Osteoblast (primary cell): ENCODE results near the gene PCDHGB4. TPM values are rescaled to one million over a fixed set of nuclear protein-coding genes. Genes with fewer than 3 reads are reported as not detected.

Source experiments
- DNase-seq: peaks from one replicate; pipeline ENCODE4 v3.0.0; 2011; ENCODE audit warnings: low spot score, mixed read lengths; ENCODE audit not compliant: insufficient read length; ENCODE audit errors: missing footprints
- H2AFZ ChIP-seq: 2 replicates; pipeline ENCODE4 v1.6.0; 2011; ENCODE audit warnings: mild to moderate bottlenecking, low read length
- H3K27ac ChIP-seq: 2 replicates; pipeline ENCODE4 v1.5.1; 2011; ENCODE audit warnings: mild to moderate bottlenecking, low read depth, low read length, moderate library complexity
- H3K27me3 ChIP-seq: 2 replicates; pipeline ENCODE4 v1.6.0; 2012; ENCODE audit warnings: mild to moderate bottlenecking, control low read depth, inconsistent platforms, low read length, moderate library complexity; ENCODE audit not compliant: insufficient read depth
- H3K36me3 ChIP-seq: 2 replicates; pipeline ENCODE4 v1.5.1; 2011; ENCODE audit warnings: mild to moderate bottlenecking, low read length, control low read depth, moderate library complexity; ENCODE audit not compliant: insufficient read depth
- H3K4me1 ChIP-seq: 2 replicates; pipeline ENCODE4 v1.5.1; 2011; ENCODE audit warnings: mild to moderate bottlenecking, low read length, control low read depth, moderate library complexity; ENCODE audit not compliant: insufficient read depth
- H3K4me2 ChIP-seq: 2 replicates; pipeline ENCODE4 v1.6.0; 2011; ENCODE audit warnings: mild to moderate bottlenecking, low read length; ENCODE audit not compliant: insufficient read depth
- H3K4me3 ChIP-seq: fragments of 200-600 bp; sonication (generic); 3 replicates; pipeline ENCODE4 v1.5.1; 2012; ENCODE audit warnings: mild to moderate bottlenecking, low read length, inconsistent platforms; ENCODE audit not compliant: insufficient read depth
- H3K79me2 ChIP-seq: 2 replicates; pipeline ENCODE4 v1.6.0; 2012; ENCODE audit warnings: mild to moderate bottlenecking, low read length, control low read depth, inconsistent platforms; ENCODE audit not compliant: insufficient read depth
- H3K9me3 ChIP-seq: 2 replicates; pipeline ENCODE4 v1.5.1; 2011; ENCODE audit warnings: low read depth, low read length, control low read depth
- H4K20me1 ChIP-seq: 2 replicates; pipeline ENCODE4 v1.6.0; 2012; ENCODE audit warnings: mild to moderate bottlenecking, low read length, control low read depth; ENCODE audit not compliant: insufficient read depth
- total RNA-seq: library from RNA; depleted of rRNA; stranded (reverse); fragments of >200 nt; gene quantifications from 2 replicates; pipeline ENCODE4 v1.2.3, GENCODE V29; 2012
- TF ChIP-seq, protein P1 (sequence below): IDR thresholded peaks from 2 replicates; pipeline ENCODE4 v1.5.1; 2011; ENCODE audit warnings: mild to moderate bottlenecking, low read depth, low read length, moderate library complexity; ENCODE audit errors: extremely low read depth

Gene PCDHGB4
- total RNA-seq, 1 donor, result 15.9 TPM

- Histone ChIP-seq H3K4me3 (peak within 1 kb of the TSS; percentile 68), H3K36me3 (no peaks in the 10 kb centered on the region), H3K4me1 (no peaks in the 10 kb centered on the region), H2AFZ (peak within 1 kb of the TSS; percentile 76), H3K27ac (no peak within 1 kb of the TSS), H3K9me3 (peaks cover 2% of the 10 kb centered on the region), H3K79me2 (no peaks in the 10 kb centered on the region), H3K27me3 (peaks cover 20% of the 10 kb centered on the region), H3K4me2 (peak within 1 kb of the TSS; percentile 83), H4K20me1 (no peaks in the 10 kb centered on the region)
- TF ChIP-seq, protein P1, sequence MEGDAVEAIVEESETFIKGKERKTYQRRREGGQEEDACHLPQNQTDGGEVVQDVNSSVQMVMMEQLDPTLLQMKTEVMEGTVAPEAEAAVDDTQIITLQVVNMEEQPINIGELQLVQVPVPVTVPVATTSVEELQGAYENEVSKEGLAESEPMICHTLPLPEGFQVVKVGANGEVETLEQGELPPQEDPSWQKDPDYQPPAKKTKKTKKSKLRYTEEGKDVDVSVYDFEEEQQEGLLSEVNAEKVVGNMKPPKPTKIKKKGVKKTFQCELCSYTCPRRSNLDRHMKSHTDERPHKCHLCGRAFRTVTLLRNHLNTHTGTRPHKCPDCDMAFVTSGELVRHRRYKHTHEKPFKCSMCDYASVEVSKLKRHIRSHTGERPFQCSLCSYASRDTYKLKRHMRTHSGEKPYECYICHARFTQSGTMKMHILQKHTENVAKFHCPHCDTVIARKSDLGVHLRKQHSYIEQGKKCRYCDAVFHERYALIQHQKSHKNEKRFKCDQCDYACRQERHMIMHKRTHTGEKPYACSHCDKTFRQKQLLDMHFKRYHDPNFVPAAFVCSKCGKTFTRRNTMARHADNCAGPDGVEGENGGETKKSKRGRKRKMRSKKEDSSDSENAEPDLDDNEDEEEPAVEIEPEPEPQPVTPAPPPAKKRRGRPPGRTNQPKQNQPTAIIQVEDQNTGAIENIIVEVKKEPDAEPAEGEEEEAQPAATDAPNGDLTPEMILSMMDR, result peak; percentile 64
- peak; percentile 91 for DNase-seq
These were observed 37.4 kb upstream of the PCDHGB4 start, which contains the start of gene PCDHGB1 for GRCh38 chr5:141349917-141350619. PCDHGB1 (plus strand) TSS chr5:141350099; CDS start chr5:141350261, 162 bp downstream.

GRCh38 chr5:141351591-141351990, 35.9 kb upstream of the PCDHGB4 start:
- H3K27ac ChIP-seq, result no peak overlapping the region
- DNase-seq, result no peak
- H2AFZ ChIP-seq, result no peak overlapping the region
- no peaks in the 10 kb centered on the region for H3K36me3 ChIP-seq
- peaks cover 2% of the 10 kb centered on the region for H3K4me1 ChIP-seq
- TF ChIP-seq, protein P1, result no peak
- H3K79me2 ChIP-seq, result no peaks in the 10 kb centered on the region
- no peaks in the 10 kb centered on the region for H4K20me1 ChIP-seq
- H3K27me3 ChIP-seq, result peaks cover 25% of the 10 kb centered on the region
- H3K4me2 ChIP-seq, result no peak overlapping the region
- peaks cover 10% of the 10 kb centered on the region for H3K9me3 ChIP-seq
- no peak overlapping the region for H3K4me3 ChIP-seq

- Histone ChIP-seq H3K36me3 (no peaks in the 10 kb centered on the region), H4K20me1 (no peaks in the 10 kb centered on the region), H3K27me3 (peaks cover 26% of the 10 kb centered on the region), H3K4me3 (peak within 1 kb of the TSS; percentile 69), H3K4me2 (peak within 1 kb of the TSS; percentile 75), H3K9me3 (peaks cover 10% of the 10 kb centered on the region), H3K79me2 (no peaks in the 10 kb centered on the region), H3K27ac (no peak within 1 kb of the TSS), H3K4me1 (peaks cover 2% of the 10 kb centered on the region), H2AFZ (peak within 1 kb of the TSS; percentile 88)
- TF ChIP-seq, protein P1, result peak; percentile 65
- no peak for DNase-seq
These were observed 32.5 kb upstream of the PCDHGB4 start, which contains the start of gene PCDHGA4 for GRCh38 chr5:141354900-141355469. PCDHGA4 (plus strand) TSS chr5:141355021; CDS start chr5:141355108, 87 bp downstream.

- H3K4me2 ChIP-seq, result peak overlapping the region; percentile 75
- H3K27me3 ChIP-seq, result peaks cover 31% of the 10 kb centered on the region
- peak overlapping the region; percentile 69 for H3K4me3 ChIP-seq
- TF ChIP-seq, protein P1, result no peak
- no peak overlapping the region for H2AFZ ChIP-seq
- no peaks in the 10 kb centered on the region for H3K36me3 ChIP-seq
- H3K79me2 ChIP-seq, result no peaks in the 10 kb centered on the region
- no peak overlapping the region for H3K27ac ChIP-seq
- no peak for DNase-seq
- peaks cover 11% of the 10 kb centered on the region for H3K9me3 ChIP-seq
- H3K4me1 ChIP-seq, result peaks cover 2% of the 10 kb centered on the region
- no peaks in the 10 kb centered on the region for H4K20me1 ChIP-seq
These were observed 31.9 kb upstream of the PCDHGB4 start for GRCh38 chr5:141355641-141356040.
